ENCODE measurements around the gene RHBDD3.

The RHBDD3 gene

GRCh38 chr22:29216873-29217666, 50.7 kb downstream of the RHBDD3 start:
- DNase-seq = no peak

GRCh38 chr22:29216011-29216872, 51.5 kb downstream of the RHBDD3 start:
- DNase-seq = no peak

- no peak for DNase-seq
Observed at GRCh38 chr22:29215012-29215860, 52.5 kb downstream of the RHBDD3 start.

GRCh38 chr22:29214232-29214631, 53.5 kb downstream of the RHBDD3 start:
- no peak for DNase-seq

- DNase-seq = no peak
Observed at GRCh38 chr22:29213493-29213892, 54.3 kb downstream of the RHBDD3 start.

- no peak for DNase-seq
Observed at GRCh38 chr22:29212743-29213142, 55.0 kb downstream of the RHBDD3 start.

GRCh38 chr22:29211466-29211865, 56.3 kb downstream of the RHBDD3 start:
- no peak for DNase-seq

- no peak for DNase-seq
Observed at GRCh38 chr22:29211066-29211465, 56.7 kb downstream of the RHBDD3 start.
